OCI-LY3 (cell line): ENCODE data around the gene MYO16.

Experiments
- H2AFZ ChIP-seq: fragments of 200-600, 300-600 bp; shearing (Covaris generic); 2 replicates; pipeline ENCODE4 v1.6.0; 2014; ENCODE audit warnings: antibody characterized with exemption, low read depth, low read length
- H3K27ac ChIP-seq: fragments of 200-600, 300-600 bp; sonication (generic); 2 replicates; pipeline ENCODE4 v1.5.1; 2014; ENCODE audit warnings: mild to moderate bottlenecking, low read length, moderate library complexity, mixed read lengths
- H3K27me3 ChIP-seq: fragments of 200-600, 300-600 bp; sonication (generic); 2 replicates; pipeline ENCODE4 v1.6.1; 2014; ENCODE audit warnings: low read depth, low read length, mixed read lengths
- H3K36me3 ChIP-seq: fragments of 200-600, 300-600 bp; sonication (generic); replicated peaks from 2 replicates; pipeline ENCODE3; 2014; ENCODE audit warnings: low read depth, low read length, mixed read lengths
- H3K4me1 ChIP-seq: fragments of 300-600, 200-600 bp; sonication (generic); 2 replicates; pipeline ENCODE4 v1.6.1; 2014; ENCODE audit warnings: low read length, mixed read lengths
- H3K4me2 ChIP-seq: fragments of 200-600, 300-600 bp; sonication (generic); 2 replicates; pipeline ENCODE4 v1.6.1; 2014; ENCODE audit warnings: low read length, mixed read lengths
- H3K4me3 ChIP-seq: fragments of 300-600, 200-600 bp; sonication (generic); 2 replicates; pipeline ENCODE4 v1.5.1; 2014; ENCODE audit warnings: antibody characterized with exemption, mild to moderate bottlenecking, low read length, moderate library complexity
- H3K79me2 ChIP-seq: fragments of 300-600, 200-600 bp; shearing (Covaris generic); 2 replicates; pipeline ENCODE4 v1.6.1; 2014; ENCODE audit warnings: mild to moderate bottlenecking, low read length, mixed read lengths
- H3K9ac ChIP-seq: fragments of 300-600, 200-600 bp; shearing (Covaris generic); 2 replicates; pipeline ENCODE4 v1.6.0; 2014; ENCODE audit warnings: mild to moderate bottlenecking, low read length, moderate library complexity
- H3K9me3 ChIP-seq: fragments of 200-600, 300-600 bp; shearing (Covaris generic); 2 replicates; pipeline ENCODE4 v1.6.1; 2014; ENCODE audit warnings: low read length, mixed read lengths; ENCODE audit not compliant: insufficient read depth
- H4K20me1 ChIP-seq: fragments of 200-600, 300-600 bp; sonication (generic); 2 replicates; pipeline ENCODE4 v1.6.1; 2016; ENCODE audit warnings: low read length, mixed read lengths; ENCODE audit not compliant: insufficient read depth
- EZH2phosphoT487 ChIP-seq: fragments of 200-600 bp; shearing (Covaris generic); IDR thresholded peaks from 2 replicates; pipeline ENCODE4 v1.6.1; 2018; ENCODE audit warnings: antibody characterized with exemption, mixed run types, low read depth
- TF ChIP-seq, protein P1 (sequence below): fragments of 200-600, 300-600 bp; sonication (generic); IDR thresholded peaks from 2 replicates; pipeline ENCODE4 v1.5.1; 2014; ENCODE audit warnings: antibody characterized with exemption, low read length, low read depth

MYO16 gene

DNA sequence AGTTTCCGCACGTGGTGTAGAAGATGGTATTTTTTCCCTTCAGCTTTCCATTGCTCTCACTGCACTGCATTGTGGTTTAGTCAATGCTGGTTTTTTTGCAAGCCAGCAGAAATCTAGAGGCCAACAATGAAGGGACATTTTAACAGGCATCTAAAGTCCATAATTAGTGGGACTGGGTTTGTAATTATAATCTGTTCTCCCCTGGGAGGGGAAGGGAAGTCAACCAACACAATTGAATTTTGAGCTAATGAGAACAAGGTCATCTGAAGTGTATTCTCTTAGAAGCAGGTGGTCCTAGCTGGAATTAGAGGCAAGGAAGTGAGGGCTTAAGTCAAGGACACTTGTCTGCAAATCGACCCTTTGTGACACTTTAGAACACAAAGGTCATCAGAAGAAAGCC is 156.4 kb downstream of the MYO16 start:
- Histone ChIP-seq H3K36me3 (no peaks in the 10 kb centered on the region), H3K9ac (no peak overlapping the region), H3K4me2 (no peak overlapping the region), H2AFZ (no peak overlapping the region), H3K4me3 (no peak overlapping the region), H3K9me3 (0 out of 2 replicates have a peak, but pooled peaks cover 4% of the 10 kb centered on the region), H4K20me1 (no peaks in the 10 kb centered on the region), H3K27ac (no peak overlapping the region), H3K4me1 (no peaks in the 10 kb centered on the region), H3K27me3 (no peaks in the 10 kb centered on the region), H3K79me2 (no peaks in the 10 kb centered on the region)
- TF ChIP-seq, protein P1, sequence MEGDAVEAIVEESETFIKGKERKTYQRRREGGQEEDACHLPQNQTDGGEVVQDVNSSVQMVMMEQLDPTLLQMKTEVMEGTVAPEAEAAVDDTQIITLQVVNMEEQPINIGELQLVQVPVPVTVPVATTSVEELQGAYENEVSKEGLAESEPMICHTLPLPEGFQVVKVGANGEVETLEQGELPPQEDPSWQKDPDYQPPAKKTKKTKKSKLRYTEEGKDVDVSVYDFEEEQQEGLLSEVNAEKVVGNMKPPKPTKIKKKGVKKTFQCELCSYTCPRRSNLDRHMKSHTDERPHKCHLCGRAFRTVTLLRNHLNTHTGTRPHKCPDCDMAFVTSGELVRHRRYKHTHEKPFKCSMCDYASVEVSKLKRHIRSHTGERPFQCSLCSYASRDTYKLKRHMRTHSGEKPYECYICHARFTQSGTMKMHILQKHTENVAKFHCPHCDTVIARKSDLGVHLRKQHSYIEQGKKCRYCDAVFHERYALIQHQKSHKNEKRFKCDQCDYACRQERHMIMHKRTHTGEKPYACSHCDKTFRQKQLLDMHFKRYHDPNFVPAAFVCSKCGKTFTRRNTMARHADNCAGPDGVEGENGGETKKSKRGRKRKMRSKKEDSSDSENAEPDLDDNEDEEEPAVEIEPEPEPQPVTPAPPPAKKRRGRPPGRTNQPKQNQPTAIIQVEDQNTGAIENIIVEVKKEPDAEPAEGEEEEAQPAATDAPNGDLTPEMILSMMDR: no peak
- TF ChIP-seq EZH2phosphoT487: no peak

- Histone ChIP-seq H3K4me1 (no peaks in the 10 kb centered on the region), H3K27me3 (no peaks in the 10 kb centered on the region), H3K36me3 (no peaks in the 10 kb centered on the region), H3K4me2 (no peak overlapping the region), H3K9me3 (0 out of 2 replicates have a peak, but pooled peaks cover 4% of the 10 kb centered on the region), H3K9ac (no peak overlapping the region), H3K4me3 (no peak overlapping the region), H4K20me1 (no peaks in the 10 kb centered on the region), H3K79me2 (no peaks in the 10 kb centered on the region), H3K27ac (no peak overlapping the region), H2AFZ (no peak overlapping the region)
- TF ChIP-seq, protein P1: no peak
- no peak for TF ChIP-seq EZH2phosphoT487
These were observed 157.2 kb downstream of the MYO16 start for GRCh38 chr13:108786456-108787200.

GRCh38 chr13:108787700-108788414 is 158.4 kb downstream of the MYO16 start:
- no peak overlapping the region for H2AFZ ChIP-seq
- H3K4me3 ChIP-seq: no peak overlapping the region
- no peak overlapping the region for H3K4me2 ChIP-seq
- H3K9me3 ChIP-seq: 0 out of 2 replicates have a peak, but pooled peaks cover 4% of the 10 kb centered on the region
- H3K79me2 ChIP-seq: no peaks in the 10 kb centered on the region
- H3K27me3 ChIP-seq: no peaks in the 10 kb centered on the region
- no peak for TF ChIP-seq EZH2phosphoT487
- H3K27ac ChIP-seq: no peak overlapping the region
- H3K36me3 ChIP-seq: no peaks in the 10 kb centered on the region
- no peaks in the 10 kb centered on the region for H3K4me1 ChIP-seq
- no peak overlapping the region for H3K9ac ChIP-seq
- no peaks in the 10 kb centered on the region for H4K20me1 ChIP-seq

- Histone ChIP-seq H3K27ac (no peak overlapping the region), H3K9ac (no peak overlapping the region), H3K9me3 (no peaks in the 10 kb centered on the region; the same call in 1 of the 2 replicates), H3K36me3 (no peaks in the 10 kb centered on the region), H3K4me1 (no peaks in the 10 kb centered on the region), H3K4me2 (no peak overlapping the region), H4K20me1 (no peaks in the 10 kb centered on the region), H3K79me2 (no peaks in the 10 kb centered on the region), H3K27me3 (no peaks in the 10 kb centered on the region), H2AFZ (no peak overlapping the region), H3K4me3 (no peak overlapping the region)
- TF ChIP-seq, protein P1: no peak
- no peak for TF ChIP-seq EZH2phosphoT487
These were observed 160.1 kb downstream of the MYO16 start for GRCh38 chr13:108789476-108789875.
